ENCODE data around the gene OR2J1. TPM values are rescaled to one million over a fixed set of nuclear protein-coding genes. Genes with fewer than 3 reads are reported as not detected.

Gene OR2J1
- not detected in 2 replicates for total RNA-seq (2014; rRNA removed; shearing (Covaris generic); ENCODE audit: low replicate concordance)

DNA sequence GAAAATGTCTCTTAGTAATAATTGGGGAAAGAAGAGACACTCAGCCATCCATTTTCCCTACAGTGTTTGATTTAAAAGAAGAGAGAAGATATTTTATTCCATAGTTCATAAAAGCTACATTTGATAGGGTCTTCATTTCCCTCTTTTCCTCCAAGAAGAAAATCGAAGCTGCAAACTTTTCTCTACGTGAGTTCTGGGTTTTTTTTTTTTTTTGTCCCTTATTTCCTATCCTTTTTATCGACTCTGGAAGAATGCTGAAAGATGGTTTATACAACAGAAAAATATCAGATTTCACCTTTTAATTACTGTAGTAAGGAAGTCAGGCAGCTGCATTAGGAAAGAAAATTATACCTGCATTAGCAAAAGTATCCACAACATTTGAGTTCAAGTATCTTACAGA lies at the start of gene OR2J1:
Gene OR2J1, plus strand, starts transcription at position 301 of the 400 bp plus-strand sequence. CDS start 1,453 bp downstream, outside the sequence.
- H3K4me1 ChIP-seq (ENCODE audit: low read length): no peaks in the 10 kb centered on the region
- no peaks in the 10 kb centered on the region for H3K36me3 ChIP-seq (ENCODE audit: insufficient read depth, low read length)
- H3K9ac ChIP-seq (ENCODE audit: low read length): no peak within 1 kb of the TSS
- H4K20me1 ChIP-seq (ENCODE audit: insufficient read depth, low read depth, low read length): no peaks in the 10 kb centered on the region
- H3K79me2 ChIP-seq (ENCODE audit: low read length): no peaks in the 10 kb centered on the region
- H3K4me3 ChIP-seq (ENCODE audit: low read length): no peak within 1 kb of the TSS
- H3K4me2 ChIP-seq (ENCODE audit: low read depth, low read length, poor library complexity, severe bottlenecking): no peak within 1 kb of the TSS
- H2AFZ ChIP-seq (ENCODE audit: low read length): no peak within 1 kb of the TSS
- no peak within 1 kb of the TSS for H3K27ac ChIP-seq (ENCODE audit: low read length)
- no peaks in the 10 kb centered on the region for H3K9me3 ChIP-seq (ENCODE audit: low read length)
- no peaks in the 10 kb centered on the region for H3K27me3 ChIP-seq (ENCODE audit: low read length)
- H3K9me2 ChIP-seq (replicated peaks; ENCODE audit: insufficient read depth, low read length): no peaks in the 10 kb centered on the region
- no peak for DNase-seq

DNA sequence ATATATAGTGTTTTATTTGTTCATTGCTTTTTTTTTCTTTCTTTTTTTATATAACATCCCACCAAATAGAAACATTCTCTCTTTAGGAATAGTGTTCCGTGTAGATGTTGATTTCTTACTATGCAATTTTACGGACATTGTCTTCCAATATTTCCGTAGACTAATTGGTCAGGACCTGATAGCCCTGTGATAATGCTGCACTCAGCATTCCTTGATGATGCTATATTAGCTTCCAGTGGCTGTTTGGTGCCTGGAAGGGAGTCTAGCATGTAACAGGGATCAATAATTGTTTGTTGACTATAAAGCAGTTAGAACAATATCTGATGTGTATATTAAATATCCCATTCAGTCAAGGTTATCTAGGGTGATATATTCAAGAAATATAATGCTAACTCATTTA lies 47.6 kb upstream of the OR2J1 start:
- Histone ChIP-seq H3K27me3 (ENCODE audit: low read length) (0 out of 2 replicates have a peak, but pooled peaks cover 2% of the 10 kb centered on the region), H3K36me3 (ENCODE audit: insufficient read depth, low read length) (no peaks in the 10 kb centered on the region), H3K79me2 (ENCODE audit: low read length) (no peaks in the 10 kb centered on the region), H4K20me1 (ENCODE audit: insufficient read depth, low read depth, low read length) (no peaks in the 10 kb centered on the region), H2AFZ (ENCODE audit: low read length) (no peak overlapping the region), H3K27ac (ENCODE audit: low read length) (no peak overlapping the region), H3K4me1 (ENCODE audit: low read length) (no peaks in the 10 kb centered on the region), H3K9ac (ENCODE audit: low read length) (no peak overlapping the region), H3K9me2 (replicated peaks; ENCODE audit: insufficient read depth, low read length) (no peaks in the 10 kb centered on the region), H3K4me3 (ENCODE audit: low read length) (no peak overlapping the region), H3K4me2 (ENCODE audit: low read depth, low read length, poor library complexity, severe bottlenecking) (no peak overlapping the region), H3K9me3 (ENCODE audit: low read length) (no peaks in the 10 kb centered on the region)
- no peak for DNase-seq

DNA sequence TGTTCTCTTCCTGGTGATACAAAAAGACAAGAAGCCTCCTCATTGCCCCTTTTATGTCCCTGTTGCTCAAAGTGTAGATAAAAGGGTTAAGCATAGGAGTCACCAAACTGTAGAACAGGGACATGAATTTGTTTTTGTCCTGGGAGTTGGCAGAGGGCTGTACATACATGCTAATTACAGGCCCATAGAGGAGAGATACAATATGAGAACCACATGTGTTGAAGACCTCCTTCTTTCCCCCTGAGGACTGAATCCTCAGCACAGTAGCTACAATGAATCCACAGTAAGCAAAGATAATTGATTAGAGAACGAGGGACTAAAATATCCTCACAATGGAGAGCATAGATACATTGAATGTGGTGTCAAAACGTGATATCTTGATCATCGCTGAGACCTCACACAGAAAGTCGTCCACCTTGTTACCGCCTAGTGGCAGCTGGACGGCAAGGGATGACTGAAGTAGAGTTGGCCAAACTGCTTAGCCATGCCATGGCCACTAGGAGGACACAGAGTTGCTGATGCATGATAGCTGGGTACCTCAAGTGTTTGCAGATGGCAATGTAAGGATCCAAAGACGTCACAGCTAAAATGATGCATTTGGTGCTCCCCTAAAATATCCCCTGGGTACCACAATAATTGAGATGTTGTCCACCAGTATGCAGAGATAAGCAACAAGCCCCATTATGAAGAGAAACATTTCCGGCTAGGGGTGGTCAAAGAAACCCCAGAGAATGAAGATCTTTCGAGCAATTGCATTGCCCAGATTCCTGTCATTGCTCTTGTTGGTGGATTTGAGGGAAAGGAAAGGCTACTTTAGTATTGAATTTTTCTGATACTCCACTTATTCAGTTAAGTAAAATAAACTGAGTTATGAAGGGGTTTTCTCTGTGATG lies 27.2 kb upstream of the OR2J1 start:
- Histone ChIP-seq H3K4me2 (ENCODE audit: low read depth, low read length, poor library complexity, severe bottlenecking) (no peak overlapping the region), H3K36me3 (ENCODE audit: insufficient read depth, low read length) (no peaks in the 10 kb centered on the region), H2AFZ (ENCODE audit: low read length) (no peak overlapping the region), H3K4me3 (ENCODE audit: low read length) (no peak overlapping the region), H3K27me3 (ENCODE audit: low read length) (no peaks in the 10 kb centered on the region), H3K4me1 (ENCODE audit: low read length) (no peaks in the 10 kb centered on the region), H4K20me1 (ENCODE audit: insufficient read depth, low read depth, low read length) (no peaks in the 10 kb centered on the region), H3K79me2 (ENCODE audit: low read length) (no peaks in the 10 kb centered on the region), H3K9me2 (replicated peaks; ENCODE audit: insufficient read depth, low read length) (no peaks in the 10 kb centered on the region), H3K27ac (ENCODE audit: low read length) (no peak overlapping the region), H3K9ac (ENCODE audit: low read length) (no peak overlapping the region), H3K9me3 (ENCODE audit: low read length) (no peaks in the 10 kb centered on the region)
- peak; percentile 71 for DNase-seq

DNA sequence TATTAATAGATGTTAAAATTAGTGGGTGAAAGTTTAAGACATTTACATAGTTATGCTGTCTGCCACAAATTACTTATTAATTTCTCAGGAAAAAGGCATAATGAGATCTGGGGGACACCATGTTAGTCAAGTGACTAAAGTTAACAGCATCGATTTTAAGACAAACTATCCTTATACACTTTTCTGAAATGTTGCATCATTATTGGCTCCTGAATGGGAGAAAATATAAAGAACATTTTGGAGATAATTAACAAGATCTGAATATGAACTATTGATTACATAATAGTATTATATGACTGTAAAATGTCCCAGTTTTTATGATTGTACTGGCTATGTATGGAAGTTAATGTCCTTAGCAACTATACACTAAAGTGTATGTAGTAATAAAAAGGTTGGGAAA lies 20.1 kb upstream of the OR2J1 start:
- H4K20me1 ChIP-seq (ENCODE audit: insufficient read depth, low read depth, low read length): no peaks in the 10 kb centered on the region
- no peaks in the 10 kb centered on the region for H3K9me3 ChIP-seq (ENCODE audit: low read length)
- H3K27ac ChIP-seq (ENCODE audit: low read length): no peak overlapping the region
- H3K4me1 ChIP-seq (ENCODE audit: low read length): no peaks in the 10 kb centered on the region
- no peak overlapping the region for H3K9ac ChIP-seq (ENCODE audit: low read length)
- no peaks in the 10 kb centered on the region for H3K36me3 ChIP-seq (ENCODE audit: insufficient read depth, low read length)
- DNase-seq: no peak
- no peak overlapping the region for H3K4me3 ChIP-seq (ENCODE audit: low read length)
- H3K79me2 ChIP-seq (ENCODE audit: low read length): no peaks in the 10 kb centered on the region
- H3K9me2 ChIP-seq (replicated peaks; ENCODE audit: insufficient read depth, low read length): no peaks in the 10 kb centered on the region
- no peak overlapping the region for H3K4me2 ChIP-seq (ENCODE audit: low read depth, low read length, poor library complexity, severe bottlenecking)
- H3K27me3 ChIP-seq (ENCODE audit: low read length): no peaks in the 10 kb centered on the region
- H2AFZ ChIP-seq (ENCODE audit: low read length): no peak overlapping the region

DNA sequence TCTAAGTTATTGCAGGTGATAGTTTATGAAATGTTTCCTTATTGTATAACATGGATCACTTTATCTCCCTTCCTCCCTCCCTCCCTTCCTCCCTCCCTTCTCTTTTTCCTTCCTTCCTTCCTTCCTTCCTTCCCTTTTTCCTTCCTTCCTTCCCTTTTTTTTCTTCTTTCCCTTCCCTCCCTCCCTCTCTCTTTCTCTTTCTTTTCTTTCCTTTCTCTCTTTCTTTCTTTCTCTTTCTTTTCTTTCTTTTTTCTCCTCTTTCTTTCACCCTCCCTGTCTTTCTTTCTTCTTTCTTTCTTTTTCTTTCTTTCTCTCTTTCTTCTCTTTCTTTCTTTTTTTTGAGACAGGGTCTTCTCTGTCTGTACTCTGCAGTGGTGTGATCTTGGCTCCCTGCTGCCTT lies 18.0 kb upstream of the OR2J1 start:
- H2AFZ ChIP-seq (ENCODE audit: low read length): no peak overlapping the region
- H3K36me3 ChIP-seq (ENCODE audit: insufficient read depth, low read length): no peaks in the 10 kb centered on the region
- no peak overlapping the region for H3K9ac ChIP-seq (ENCODE audit: low read length)
- H3K27me3 ChIP-seq (ENCODE audit: low read length): no peaks in the 10 kb centered on the region
- H4K20me1 ChIP-seq (ENCODE audit: insufficient read depth, low read depth, low read length): no peaks in the 10 kb centered on the region
- H3K4me1 ChIP-seq (ENCODE audit: low read length): no peaks in the 10 kb centered on the region
- no peak overlapping the region for H3K27ac ChIP-seq (ENCODE audit: low read length)
- H3K9me3 ChIP-seq (ENCODE audit: low read length): no peaks in the 10 kb centered on the region
- H3K4me2 ChIP-seq (ENCODE audit: low read depth, low read length, poor library complexity, severe bottlenecking): no peak overlapping the region
- no peaks in the 10 kb centered on the region for H3K79me2 ChIP-seq (ENCODE audit: low read length)
- DNase-seq: no peak
- no peak overlapping the region for H3K4me3 ChIP-seq (ENCODE audit: low read length)
- no peaks in the 10 kb centered on the region for H3K9me2 ChIP-seq (replicated peaks; ENCODE audit: insufficient read depth, low read length)

DNA sequence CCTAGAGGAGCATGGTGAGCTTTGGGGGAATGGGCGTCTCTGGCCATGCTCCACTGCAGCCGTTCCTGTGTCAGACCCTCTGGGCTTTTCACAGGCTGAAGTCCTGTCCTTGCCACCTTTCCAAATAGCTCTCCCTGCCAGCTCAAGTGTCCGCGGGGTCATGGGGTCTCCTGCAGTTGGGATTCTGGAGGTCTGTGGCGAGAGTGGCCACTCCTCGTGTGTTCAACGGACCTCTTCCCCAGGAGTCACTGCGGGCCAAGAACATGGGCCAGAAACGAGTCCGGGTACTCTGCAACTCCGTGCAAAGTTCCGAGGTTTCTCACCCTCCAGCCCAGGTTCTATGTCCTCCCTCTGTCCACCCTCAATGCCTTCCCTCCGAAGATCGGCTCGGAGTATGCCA lies 16.8 kb upstream of the OR2J1 start:
- Histone ChIP-seq H3K9me2 (replicated peaks; ENCODE audit: insufficient read depth, low read length) (no peaks in the 10 kb centered on the region), H3K4me2 (ENCODE audit: low read depth, low read length, poor library complexity, severe bottlenecking) (no peak overlapping the region), H3K27ac (ENCODE audit: low read length) (no peak overlapping the region), H3K36me3 (ENCODE audit: insufficient read depth, low read length) (no peaks in the 10 kb centered on the region), H3K4me3 (ENCODE audit: low read length) (no peak overlapping the region), H2AFZ (ENCODE audit: low read length) (no peak overlapping the region), H3K4me1 (ENCODE audit: low read length) (no peaks in the 10 kb centered on the region), H4K20me1 (ENCODE audit: insufficient read depth, low read depth, low read length) (no peaks in the 10 kb centered on the region), H3K79me2 (ENCODE audit: low read length) (no peaks in the 10 kb centered on the region), H3K9ac (ENCODE audit: low read length) (no peak overlapping the region), H3K9me3 (ENCODE audit: low read length) (no peaks in the 10 kb centered on the region), H3K27me3 (ENCODE audit: low read length) (no peaks in the 10 kb centered on the region)
- no peak for DNase-seq

- Histone ChIP-seq H3K9me2 (replicated peaks; ENCODE audit: insufficient read depth, low read length) (no peaks in the 10 kb centered on the region), H3K79me2 (ENCODE audit: low read length) (no peaks in the 10 kb centered on the region), H3K9ac (ENCODE audit: low read length) (no peak within 1 kb of the TSS), H3K36me3 (ENCODE audit: insufficient read depth, low read length) (no peaks in the 10 kb centered on the region), H3K4me2 (ENCODE audit: low read depth, low read length, poor library complexity, severe bottlenecking) (no peak within 1 kb of the TSS), H2AFZ (ENCODE audit: low read length) (no peak within 1 kb of the TSS), H3K27me3 (ENCODE audit: low read length) (no peaks in the 10 kb centered on the region), H3K4me1 (ENCODE audit: low read length) (no peaks in the 10 kb centered on the region), H4K20me1 (ENCODE audit: insufficient read depth, low read depth, low read length) (no peaks in the 10 kb centered on the region), H3K4me3 (ENCODE audit: low read length) (no peak within 1 kb of the TSS), H3K9me3 (ENCODE audit: low read length) (no peaks in the 10 kb centered on the region), H3K27ac (ENCODE audit: low read length) (no peak within 1 kb of the TSS)
- DNase-seq: no peak
Observed at GRCh38 chr6:29087213-29087612, 12.1 kb upstream of the OR2J1 start, which contains the start of gene OR2B3. OR2B3 (minus strand) TSS chr6:29087313; CDS start chr6:29087248, 65 bp downstream.

GRCh38 chr6:29092957-29093356 lies 6.3 kb upstream of the OR2J1 start:
- no peak overlapping the region for H3K4me3 ChIP-seq (ENCODE audit: low read length)
- H3K9ac ChIP-seq (ENCODE audit: low read length): no peak overlapping the region
- no peaks in the 10 kb centered on the region for H3K79me2 ChIP-seq (ENCODE audit: low read length)
- no peak overlapping the region for H3K4me2 ChIP-seq (ENCODE audit: low read depth, low read length, poor library complexity, severe bottlenecking)
- no peaks in the 10 kb centered on the region for H4K20me1 ChIP-seq (ENCODE audit: insufficient read depth, low read depth, low read length)
- no peaks in the 10 kb centered on the region for H3K9me2 ChIP-seq (replicated peaks; ENCODE audit: insufficient read depth, low read length)
- H3K27me3 ChIP-seq (ENCODE audit: low read length): no peaks in the 10 kb centered on the region
- no peaks in the 10 kb centered on the region for H3K9me3 ChIP-seq (ENCODE audit: low read length)
- H3K4me1 ChIP-seq (ENCODE audit: low read length): no peaks in the 10 kb centered on the region
- DNase-seq: no peak
- no peak overlapping the region for H2AFZ ChIP-seq (ENCODE audit: low read length)
- H3K36me3 ChIP-seq (ENCODE audit: insufficient read depth, low read length): no peaks in the 10 kb centered on the region
- H3K27ac ChIP-seq (ENCODE audit: low read length): no peak overlapping the region

Measured in Karpas-422 (cell line).